Gastrocnemius medialis (tissue), 4 donors: ENCODE data around the gene SETBP1.

ENCODE experiments used
- POLR2A ChIP-seq, 2 donors: fragments of 450-650 bp; IDR thresholded peaks; one replicate each; pipeline ENCODE4 v1.6.1; 2017; ENCODE audit warnings: antibody characterized with exemption in 2 of 2, mild to moderate bottlenecking in 2 of 2, moderate library complexity in 2 of 2
- TF ChIP-seq, protein P1 (sequence below), 5 experiments: fragments of 450-650 bp in 3 of 5; fragments of 200-600 bp in 2 of 5; sonication (generic) in 2 of 5; IDR thresholded peaks in 4 of 5; conservative IDR thresholded peaks in 1 of 5; 1 replicate in 4 of 5; 2 replicates in 1 of 5; pipeline ENCODE4 v1.5.1; 2016 to 2019; ENCODE audit warnings: antibody characterized with exemption in 5 of 5, mild to moderate bottlenecking in 3 of 5, moderate library complexity in 3 of 5

DNA sequence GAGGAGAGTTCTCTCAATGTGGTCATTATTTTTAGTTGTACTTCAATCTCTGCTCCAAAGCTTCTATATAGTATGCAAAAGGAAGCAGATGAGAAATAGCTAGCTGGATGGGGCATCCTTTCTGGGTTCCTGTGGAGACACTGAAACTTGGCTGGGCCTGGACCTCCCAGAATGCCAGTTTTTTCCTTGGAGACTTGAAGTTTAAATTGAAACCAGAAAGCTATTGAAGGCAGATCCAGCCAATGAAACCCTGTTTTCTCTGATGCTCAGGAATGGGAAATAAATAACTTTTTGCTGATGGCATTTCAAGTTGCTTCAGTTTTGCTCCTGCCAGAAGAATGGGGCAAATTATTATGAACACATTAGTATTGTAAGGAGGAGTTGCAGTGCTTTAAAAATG lies 2.9 kb downstream of the SETBP1 start:
- TF ChIP-seq, protein P1, sequence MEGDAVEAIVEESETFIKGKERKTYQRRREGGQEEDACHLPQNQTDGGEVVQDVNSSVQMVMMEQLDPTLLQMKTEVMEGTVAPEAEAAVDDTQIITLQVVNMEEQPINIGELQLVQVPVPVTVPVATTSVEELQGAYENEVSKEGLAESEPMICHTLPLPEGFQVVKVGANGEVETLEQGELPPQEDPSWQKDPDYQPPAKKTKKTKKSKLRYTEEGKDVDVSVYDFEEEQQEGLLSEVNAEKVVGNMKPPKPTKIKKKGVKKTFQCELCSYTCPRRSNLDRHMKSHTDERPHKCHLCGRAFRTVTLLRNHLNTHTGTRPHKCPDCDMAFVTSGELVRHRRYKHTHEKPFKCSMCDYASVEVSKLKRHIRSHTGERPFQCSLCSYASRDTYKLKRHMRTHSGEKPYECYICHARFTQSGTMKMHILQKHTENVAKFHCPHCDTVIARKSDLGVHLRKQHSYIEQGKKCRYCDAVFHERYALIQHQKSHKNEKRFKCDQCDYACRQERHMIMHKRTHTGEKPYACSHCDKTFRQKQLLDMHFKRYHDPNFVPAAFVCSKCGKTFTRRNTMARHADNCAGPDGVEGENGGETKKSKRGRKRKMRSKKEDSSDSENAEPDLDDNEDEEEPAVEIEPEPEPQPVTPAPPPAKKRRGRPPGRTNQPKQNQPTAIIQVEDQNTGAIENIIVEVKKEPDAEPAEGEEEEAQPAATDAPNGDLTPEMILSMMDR (IDR thresholded peaks at IDR 0.05 in 4 of 5, conservative IDR thresholded peaks at IDR 0.05 in 1 of 5) = no peak
- TF ChIP-seq POLR2A (IDR thresholded peaks at IDR 0.05) = no peak
